GM19328 (cell line): ENCODE data around the gene GRIK3.
"Not testable (repeated sequence)": the region's sequence is repeated elsewhere in the genome, so short reads cannot be mapped to it uniquely, and the experiment has no call there.

ENCODE experiments used
- ATAC-seq: cut with Tn5 transposase; IDR thresholded peaks from one replicate; pipeline ENCODE4 v1.9.1; 2021; ENCODE audit warnings: mild to moderate bottlenecking, moderate library complexity; ENCODE audit not compliant: unreplicated experiment

Gene GRIK3

DNA sequence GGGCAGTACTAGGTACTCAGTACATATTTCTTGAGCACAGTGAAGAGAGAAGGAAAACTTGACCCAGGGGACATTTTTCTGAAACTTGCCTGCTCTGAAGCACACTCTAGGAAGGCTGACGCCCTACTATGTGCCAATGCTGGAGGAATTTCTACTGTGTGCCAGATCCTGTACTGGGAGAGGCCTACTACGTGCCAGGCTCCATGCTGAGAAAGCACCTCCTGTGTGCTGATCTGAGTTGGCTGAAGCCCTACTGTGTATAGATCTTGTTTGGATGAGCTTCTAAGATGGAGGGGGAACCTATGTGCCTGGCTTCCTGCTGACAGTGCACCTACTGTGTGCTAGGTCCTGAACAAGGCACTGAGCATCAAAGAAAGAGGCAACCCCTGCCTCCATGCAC lies 86.2 kb downstream of the GRIK3 start:
- no peak for ATAC-seq

DNA sequence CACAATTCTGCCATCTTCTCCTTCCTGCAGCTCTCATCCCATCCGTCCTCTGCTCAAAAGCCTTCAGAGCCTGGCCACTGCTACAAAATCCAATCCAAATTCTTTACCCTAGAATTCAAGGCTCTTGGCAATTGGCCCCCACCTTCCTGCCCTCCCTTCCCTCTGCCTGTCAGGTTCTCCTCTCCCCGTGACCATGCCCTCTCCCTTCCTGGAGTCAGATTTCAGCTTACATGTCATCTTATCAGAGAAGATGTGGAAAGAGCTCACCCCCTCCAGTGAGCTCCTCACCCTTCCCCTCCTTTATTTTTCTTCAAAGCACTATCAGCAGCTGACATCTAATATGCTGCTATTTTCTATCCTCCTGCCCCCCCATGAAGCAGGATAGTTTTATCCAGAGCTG lies 86.9 kb downstream of the GRIK3 start:
- no peak for ATAC-seq

DNA sequence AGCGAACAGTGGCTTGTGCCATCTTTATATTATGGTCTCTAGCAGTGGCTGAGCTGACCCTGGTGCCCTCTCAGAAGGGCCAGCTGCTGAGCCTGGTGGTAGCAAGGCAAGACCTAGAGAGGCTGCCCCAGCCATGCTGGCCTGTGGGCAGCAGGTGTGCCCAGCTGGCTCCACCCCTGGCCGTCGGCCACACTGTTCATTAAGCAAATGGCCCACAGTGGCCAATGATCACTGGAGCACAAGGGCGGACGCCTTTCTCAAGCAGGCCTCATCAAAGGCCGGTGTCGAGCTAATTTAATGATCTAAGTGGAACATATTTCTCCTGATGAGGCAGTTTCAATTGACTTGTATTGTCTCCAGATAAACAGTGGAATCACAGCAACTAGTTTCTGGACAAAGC lies 89.4 kb downstream of the GRIK3 start:
- ATAC-seq, result no peak

DNA sequence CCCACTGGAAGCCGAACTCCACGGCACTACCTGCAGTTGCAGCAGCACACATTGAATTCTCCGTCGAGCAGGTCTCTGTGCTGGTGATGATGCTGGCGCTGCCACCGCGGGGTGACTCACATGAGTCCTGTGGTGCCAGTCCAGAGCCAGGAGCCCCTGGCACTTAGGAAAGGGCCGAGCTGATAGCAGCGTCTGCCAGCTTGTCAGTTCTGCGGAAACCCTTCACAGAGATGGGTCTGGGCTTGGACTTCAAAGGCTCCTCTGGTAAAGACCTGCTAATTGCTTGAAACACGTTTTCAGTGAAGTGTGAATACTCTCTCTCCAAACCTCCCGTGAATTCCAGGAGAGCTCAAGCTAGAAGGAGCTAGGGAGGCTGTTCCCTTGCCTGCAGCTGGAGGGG lies 92.2 kb downstream of the GRIK3 start:
- no peak for ATAC-seq

DNA sequence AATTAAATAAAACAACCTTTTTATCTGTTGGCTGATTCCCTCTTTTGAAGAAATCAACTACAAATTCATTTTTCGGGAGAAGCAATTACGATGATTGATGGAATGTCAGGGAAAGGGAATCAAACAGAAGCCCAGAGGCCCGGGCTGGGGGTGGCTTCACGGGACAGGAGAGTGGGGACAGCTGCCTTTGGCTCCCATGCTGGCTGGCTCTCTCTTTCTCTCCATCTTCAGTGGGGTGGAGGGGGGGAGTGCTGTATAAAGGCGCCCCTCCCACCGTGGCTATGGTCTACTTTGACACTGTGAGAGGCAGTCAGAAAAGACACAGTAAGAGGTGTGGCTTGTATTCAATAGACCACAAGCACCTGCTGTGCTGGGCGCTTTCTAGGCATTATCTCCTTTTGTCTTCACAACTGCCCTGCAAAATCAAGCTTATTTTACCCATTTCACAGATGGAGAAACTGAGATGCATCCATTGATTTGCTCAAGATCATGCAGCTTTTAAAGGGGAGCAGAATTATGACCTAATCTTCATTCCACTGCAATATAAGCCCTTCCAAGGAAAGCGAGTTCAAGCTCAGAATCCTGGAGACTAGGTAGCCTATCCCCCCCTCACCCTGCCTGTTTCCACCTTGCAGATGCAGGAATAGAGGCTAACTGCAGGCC lies 92.9 kb downstream of the GRIK3 start:
- ATAC-seq, result no peak

DNA sequence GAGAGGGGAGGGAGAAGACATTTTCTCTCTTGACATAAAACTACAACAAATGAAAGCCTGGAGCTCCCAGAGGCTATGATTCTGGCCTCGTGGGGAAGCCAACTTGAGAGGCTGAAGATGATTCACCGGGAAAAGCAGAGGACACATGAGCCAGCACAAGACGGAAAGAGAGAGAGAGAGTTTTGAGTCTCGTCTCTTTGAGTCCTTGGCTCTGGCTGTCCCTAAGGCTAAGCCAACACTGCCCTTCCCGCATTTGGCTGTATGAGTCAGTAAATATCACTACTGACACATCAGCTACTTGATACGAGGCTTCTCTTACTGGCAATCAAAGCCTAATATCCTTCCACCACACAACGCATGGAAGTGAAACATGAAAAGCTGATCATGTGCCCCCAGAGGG lies 95.5 kb downstream of the GRIK3 start:
- ATAC-seq, result no peak

DNA sequence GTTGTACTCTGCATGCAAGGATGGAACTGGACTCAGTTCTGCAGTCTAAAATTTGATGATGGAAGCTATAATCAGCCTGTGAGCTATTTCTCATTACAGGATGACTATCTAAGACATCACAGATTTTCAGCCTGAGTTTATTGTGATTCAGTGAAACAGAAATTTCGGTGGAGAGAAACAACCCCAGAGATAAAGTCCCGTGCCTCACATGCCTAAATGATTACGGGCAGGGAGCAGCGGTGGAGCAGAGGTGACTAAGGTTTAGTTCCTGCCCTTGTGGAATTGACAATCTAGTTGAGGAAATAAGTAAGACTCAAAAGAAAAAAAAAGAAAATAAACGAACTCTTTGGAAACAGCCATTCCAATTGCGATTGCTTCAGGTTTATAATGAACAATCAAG lies 96.9 kb downstream of the GRIK3 start:
- no peak for ATAC-seq

DNA sequence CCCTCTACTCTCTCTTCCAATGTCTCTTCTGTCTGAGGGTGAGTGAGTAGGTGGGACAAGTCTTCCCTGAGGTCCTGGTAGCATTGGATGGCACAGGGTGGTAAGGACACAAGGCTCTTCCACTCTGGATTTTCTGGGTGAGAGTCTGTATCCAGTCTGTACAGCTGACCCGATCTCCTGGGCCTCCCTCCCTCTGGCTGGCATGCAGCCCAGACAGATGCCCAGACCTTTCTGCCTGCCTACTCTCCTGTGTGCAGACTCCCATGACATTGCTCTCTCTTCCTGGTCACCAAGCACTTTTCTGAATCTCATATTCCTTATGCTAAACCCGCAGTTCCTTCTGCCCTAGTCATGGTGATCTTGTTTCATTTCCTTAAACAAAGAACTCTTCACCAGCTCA lies 100.3 kb downstream of the GRIK3 start:
- ATAC-seq, result no peak

DNA sequence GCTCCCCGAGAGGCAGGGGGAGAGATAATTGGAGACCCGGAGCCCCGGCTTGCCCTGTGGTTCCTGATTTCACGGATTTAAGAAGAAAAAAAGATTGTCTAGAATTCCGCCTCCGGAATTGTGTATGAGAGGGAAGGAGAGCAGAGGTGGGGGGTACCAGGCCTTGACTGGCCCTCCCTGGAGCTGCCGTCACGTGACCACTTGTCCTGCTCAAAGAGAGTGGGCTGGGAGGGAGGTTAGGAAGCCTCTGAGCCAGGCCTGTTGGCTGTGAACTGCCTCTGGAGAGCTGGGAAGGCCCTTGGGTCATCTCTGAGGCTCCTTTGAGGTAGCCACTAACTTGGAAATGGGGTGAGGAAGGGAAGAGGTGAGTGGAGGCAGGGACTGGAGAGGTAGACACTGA lies 106.5 kb downstream of the GRIK3 start:
- ATAC-seq, result no peak

DNA sequence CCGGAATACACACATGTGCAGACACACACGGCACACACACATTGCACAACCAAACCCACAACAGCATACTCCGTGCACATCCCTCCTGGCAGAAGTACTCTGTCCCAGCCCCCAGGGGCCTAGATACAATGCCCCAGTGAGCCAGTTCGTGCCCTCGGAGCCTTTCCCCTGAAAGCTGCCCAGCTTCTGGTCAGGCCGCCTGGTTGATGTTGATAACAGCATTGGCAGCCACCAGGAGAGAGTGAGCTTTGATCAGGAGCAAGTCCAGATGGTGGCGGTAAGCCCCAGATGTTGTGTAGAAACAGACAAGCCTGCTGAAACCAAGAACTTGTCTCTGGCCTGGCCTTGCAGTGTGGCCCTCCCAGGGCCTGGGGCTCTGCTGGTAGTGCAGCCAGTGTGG lies 109.1 kb downstream of the GRIK3 start:
- no peak for ATAC-seq

DNA sequence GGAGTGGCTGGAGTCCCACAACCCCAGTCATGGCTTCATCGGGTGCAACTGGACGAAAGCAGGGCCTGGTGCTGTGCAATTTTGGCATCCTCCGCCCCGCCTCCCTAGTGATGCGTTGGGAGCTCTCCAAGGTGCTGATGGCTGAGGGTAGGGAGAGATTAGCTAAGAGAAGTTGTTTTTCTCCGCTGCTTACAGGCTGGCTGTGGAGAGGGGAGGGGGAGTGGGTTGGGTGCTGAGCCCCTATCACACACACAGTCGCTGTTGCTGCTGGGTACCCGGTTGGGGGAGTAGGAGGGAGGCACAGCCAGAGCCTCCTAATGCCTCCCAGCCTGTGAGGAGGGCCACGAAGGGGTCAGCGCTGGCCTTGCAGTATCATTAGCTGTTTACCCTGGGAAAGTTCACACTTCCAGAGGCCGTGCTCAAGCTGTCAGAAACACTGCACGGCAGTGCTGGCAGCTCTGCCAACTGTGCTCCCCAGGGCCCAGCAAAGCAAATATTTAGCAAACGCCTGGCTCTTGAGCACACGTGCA lies 110.0 kb downstream of the GRIK3 start:
- ATAC-seq, result no peak

DNA sequence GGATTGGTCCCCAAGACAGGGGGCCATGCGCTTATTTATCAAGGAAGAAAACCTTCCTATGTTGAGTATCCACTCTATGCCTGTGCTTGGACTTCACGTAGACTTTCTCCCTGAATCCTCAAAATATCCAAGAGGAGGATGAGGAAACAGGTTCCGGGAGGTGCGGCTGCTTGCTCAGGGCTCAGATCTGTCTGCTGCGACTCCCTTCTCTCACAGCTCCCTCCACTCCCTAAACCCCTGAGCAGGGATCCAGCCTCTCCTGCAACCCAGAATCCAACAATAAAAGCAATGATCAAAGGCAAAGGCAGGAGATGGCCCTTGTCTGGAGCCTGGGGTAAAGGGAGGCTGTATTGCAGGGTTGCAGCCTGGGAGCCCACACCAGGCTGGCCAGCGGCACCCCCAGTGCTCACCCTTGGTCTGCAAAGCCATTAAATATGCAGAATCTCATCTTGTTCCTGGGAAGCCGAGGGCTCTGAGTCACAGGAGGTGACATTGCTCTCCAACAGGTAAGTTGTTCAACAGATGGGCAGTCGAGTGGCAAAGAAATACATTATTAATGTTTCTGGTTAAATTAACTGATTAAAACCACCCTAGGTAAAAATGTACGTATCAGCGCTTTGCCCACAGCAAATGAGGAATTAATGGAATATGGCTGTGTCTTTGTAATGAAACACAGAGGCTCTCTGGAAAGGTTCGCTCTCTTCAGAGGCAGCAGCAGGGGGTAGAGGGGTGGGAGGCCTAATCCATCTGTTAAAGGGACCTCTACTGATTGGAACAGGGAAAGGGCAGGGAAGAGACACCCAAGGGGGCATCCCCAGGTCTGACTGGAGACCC lies 111.5 kb downstream of the GRIK3 start:
- ATAC-seq, result no peak

DNA sequence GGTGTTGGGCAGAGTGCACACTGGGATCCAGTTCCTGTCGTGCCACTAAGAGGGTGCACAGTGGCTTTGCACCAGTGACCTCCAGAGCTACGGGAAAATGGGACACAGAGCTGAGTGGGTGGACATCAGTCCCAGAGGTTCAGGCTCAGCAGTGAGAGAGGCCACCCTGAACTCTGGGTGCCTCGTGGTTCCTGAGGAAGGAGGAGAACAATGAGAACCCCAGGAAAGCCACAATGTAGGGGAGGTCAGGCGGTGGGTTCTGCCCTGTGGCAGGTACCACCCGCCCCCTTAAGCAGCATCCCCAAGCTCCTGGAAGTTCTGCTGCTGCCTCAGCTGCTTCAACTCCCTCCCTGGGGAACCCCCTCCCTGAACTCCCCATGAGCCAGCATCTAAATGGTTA lies 112.2 kb downstream of the GRIK3 start:
- no peak for ATAC-seq

DNA sequence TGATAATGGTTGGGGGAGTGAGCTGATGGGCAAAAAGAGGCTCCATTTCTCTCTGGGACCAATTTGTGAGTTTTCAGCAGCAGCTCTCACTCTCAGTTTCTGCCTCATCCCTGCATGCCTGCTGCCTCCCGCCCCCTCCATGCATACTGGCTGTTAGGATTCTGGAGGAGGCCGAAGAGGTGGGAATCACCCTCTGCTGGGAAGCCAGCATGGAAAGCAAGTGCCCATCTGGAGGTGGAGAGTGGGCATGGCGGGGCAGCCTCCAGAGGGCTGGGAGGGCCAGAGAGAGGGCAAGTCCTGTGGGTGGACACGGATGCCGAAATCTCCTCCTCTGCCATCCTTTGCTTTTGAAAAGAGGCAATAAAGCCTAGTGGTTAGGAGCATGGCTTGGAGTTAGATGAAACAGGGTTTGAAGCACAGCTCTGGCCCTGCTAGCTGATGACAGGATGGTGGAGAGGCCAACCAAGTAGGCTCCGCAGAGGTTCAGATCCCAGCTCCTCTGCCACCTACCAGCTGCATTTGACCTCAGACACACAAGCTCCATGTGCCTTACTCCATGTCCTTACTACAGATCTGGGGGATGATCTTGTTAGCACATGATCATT lies 113.4 kb downstream of the GRIK3 start:
- ATAC-seq, result no peak

DNA sequence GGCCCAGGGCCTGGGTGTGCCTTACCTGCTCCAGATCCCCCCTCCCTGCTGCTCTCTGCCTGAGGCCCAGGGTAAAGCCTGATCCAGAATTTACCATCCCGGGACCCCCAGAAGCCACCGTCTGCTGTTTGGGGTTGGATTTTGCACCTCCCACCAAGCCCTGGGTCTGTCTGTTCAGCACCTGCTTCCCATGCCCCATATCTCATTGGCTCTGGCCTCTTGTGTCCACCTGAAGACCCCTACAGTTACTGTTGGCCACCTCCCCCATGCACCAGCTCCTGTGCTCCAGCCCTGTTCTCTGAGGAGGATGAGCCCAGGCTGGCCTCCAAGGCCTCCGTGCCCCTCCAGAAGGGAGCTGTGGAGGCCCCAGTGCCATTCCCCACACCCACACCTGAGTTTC lies 113.9 kb downstream of the GRIK3 start:
- ATAC-seq, result no peak

DNA sequence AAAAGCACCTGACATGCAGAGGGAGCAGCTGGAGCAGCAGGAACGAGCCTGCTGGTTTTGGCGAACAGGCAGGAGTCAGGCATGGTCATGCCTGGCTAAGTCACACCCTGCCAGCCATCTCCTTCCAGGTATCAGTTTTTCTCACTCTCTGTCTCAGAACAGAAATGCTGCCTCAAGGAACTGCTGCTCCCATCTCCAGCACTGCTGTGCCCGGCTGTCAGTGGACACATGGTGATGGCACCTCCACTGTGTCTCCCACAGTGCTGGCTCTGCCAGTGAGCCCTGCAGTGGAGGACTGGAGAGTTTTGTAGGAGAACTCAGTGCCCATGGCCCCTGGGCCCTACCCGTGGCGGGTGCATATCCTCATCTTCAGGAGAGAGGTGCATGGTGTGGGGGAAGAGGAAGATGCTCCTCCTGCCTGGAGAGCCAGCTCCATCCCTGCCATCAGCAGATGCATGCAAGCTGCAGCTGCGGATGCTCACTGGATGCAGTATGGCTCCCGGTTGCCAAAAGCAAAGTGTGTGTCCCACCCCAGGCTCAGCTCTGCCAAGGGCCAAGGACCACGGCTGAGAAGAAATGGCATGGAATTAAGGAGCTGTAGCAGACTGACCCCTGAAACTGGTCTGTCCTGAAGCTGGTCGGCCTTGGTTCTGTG lies 114.7 kb downstream of the GRIK3 start:
- no peak for ATAC-seq

DNA sequence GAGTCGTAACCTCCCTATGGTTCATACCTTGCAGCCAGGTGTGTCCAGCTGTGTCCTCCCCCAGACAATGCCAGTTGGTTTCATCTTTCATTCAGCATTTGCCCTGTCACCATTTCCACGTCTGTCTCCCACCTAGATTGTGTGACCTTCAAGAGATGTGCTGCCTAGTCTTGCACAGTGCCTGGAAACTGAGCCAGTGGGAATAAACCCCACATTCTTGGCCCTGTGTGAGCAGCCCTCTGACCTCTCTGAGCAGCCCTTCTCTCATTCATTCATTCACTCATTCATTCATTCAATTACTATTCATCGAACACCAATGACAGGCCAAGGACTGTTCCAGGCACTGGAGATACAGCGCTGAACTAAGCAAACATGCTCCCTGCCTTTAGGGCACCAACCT lies 115.7 kb downstream of the GRIK3 start:
- ATAC-seq, result no peak

DNA sequence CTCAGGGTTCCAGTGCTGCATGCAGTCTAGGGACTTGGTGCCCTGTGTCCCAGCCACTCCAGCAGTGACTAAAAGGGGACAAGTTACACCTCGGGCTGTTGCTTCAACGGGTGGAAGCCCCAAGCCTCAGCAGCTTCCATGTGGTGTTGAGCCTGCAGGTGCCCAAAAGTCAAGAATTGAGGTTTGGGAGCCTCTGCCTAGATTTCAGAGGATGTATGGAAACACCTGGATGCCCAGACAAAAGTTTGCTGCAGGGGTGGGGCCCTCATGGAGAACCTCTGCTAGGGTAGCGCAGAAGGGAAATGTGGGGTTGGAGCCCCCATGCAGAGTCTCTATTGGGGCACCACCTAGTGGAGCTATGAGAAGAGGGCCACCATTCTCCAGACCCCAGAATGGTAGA lies 117.8 kb downstream of the GRIK3 start:
- ATAC-seq, result not testable (repeated sequence)

DNA sequence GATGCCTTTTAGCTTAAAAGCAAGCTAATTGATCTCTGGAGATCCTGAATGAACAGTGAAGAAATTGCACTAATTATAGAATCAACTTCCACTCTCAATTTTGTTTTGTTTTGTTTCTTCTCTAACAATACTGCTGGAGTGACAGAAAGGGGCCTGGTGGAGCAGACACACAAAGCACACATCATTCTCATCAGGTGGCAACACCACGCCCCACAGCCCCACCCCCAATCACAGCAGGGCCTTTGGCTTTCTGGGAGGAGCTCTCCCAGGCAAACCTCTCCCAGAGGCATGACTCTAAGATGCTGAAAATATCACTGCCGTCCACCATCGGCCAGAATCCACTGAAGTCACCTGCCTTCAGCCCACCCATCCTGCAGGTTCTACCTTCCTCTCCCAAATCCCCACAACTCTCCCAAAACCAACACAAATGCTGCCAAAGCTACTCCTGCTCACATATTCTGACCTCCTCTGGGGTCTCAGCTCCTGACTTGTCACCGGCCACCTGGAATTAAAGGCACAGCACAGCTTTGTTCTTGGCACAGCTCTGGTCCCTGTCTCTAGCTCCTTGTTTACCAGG lies 120.7 kb downstream of the GRIK3 start:
- ATAC-seq, result no peak

DNA sequence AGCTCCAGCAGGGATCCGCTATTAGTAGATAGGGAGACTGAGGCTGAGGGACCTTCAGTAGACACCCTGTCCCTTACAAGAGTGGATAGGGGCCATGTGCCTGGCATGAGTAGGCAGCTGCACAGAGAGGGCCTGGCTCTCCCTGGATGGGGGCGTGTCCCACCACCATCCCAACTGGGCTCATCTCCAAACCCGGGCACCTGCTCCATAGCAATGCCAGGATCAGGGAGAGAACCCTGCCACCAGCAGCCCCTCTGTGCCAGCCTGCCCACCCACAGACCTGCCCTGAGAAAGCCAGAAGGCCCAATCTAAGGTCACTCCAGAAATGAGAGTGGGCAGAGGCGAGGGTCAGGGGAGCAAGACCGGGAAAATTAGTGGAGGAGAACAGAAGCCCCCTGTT lies 121.3 kb downstream of the GRIK3 start:
- no peak for ATAC-seq

DNA sequence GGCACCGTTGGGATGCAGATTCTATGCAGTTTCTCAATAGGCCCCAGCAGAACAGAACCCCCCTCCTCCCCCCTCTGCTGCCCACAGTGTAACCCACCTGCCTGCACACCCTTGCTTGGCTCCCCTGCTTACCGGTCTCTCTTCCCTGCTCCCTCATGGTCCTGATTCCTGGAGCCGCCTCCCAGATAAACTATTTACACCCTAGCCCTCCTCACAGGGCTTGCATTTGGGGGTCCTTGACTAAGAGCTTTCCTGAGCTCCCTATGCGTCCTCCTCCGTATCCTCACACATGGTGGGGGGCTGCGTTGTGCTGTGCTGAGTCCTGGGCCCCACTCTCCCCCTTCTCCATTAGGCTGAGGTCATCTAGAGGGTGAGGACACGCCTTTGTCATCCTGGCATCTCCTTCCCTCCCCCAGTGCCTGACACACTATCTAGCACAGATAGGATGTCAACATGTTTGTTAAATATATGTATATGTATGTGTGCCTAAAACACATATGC lies 121.9 kb downstream of the GRIK3 start:
- no peak for ATAC-seq
